HG02571 (cell line): ENCODE results near the gene SPX.

Experiments used
- ATAC-seq: cut with Tn5 transposase; IDR thresholded peaks from one replicate; pipeline ENCODE4 v1.9.1; 2021; ENCODE audit warnings: mild to moderate bottlenecking, moderate library complexity; ENCODE audit not compliant: unreplicated experiment

The SPX gene, protein sequence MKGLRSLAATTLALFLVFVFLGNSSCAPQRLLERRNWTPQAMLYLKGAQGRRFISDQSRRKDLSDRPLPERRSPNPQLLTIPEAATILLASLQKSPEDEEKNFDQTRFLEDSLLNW

DNA sequence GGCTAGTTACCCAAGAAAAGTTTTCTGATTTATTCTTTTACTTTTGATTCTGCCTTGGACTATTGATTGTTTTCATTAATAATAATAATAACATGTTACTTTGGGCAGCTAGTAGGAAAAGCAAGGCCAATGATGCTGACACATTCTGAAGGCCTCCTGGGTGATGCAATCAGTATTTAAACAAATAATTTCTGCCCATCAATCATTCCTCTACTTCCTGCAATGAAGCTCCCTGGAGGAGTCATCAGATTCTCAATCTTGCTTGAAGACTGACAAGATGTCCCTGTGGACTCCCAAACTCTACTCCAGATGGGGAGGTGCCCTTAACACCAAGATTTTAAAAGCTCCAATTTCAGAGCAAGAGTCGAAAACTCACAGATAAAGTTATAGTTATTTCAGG is at the start of gene SPX:
SPX (plus strand) TSS at position 244 of the 400 bp plus-strand sequence. CDS start 177 bp downstream, outside the sequence.
- no peak for ATAC-seq

DNA sequence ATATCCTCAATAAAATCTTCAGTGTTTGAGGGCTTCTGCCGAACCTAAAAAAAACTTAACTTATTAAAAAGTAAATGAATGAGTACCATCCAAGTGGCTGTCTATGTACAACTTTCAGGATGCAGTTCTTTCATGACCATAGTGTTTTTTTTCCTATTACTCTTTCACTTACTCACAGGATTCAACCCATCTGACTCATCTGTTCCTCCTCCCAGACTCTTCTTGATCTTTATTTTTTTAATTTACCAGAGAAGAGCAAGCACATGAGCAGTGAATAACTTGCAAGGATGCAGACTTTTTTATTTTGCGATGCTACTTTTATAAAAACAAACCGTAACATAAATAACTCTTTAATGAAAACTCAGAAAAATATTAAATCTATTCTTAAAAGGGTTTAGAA is 49.1 kb upstream of the SPX start:
- ATAC-seq = no peak

DNA sequence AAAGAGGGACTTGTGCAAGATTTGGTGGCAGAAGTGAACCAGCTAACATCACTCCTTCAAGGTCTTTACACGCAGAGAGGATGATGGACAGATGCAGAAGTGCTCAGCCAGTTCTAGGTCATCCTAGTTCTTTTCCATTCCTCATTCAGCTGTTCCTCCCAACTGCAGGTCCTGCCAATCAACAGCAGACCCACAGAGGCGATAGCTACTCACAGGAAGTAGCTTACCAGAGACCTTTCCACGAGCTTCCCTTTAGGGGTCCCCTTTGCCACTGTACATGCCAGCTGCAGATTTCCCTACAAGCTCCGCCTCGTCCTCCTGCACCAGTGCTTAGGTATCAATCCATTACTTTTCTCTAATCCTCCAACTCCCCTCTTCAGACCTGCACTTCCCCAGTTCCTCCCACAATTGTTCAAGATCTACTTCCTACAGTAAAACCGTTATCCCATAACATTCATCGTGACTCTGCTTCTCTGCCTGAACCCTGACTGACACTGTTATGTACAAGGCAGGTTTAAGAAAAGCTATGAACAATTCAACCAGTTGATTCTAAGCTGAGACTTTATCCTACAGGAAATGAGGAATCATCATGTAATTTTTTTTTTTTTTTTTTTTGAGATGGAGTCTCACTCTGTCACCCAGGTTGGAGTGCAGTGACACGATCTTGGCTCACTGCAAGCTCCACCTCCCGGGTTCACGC is 47.2 kb upstream of the SPX start:
- no peak for ATAC-seq

DNA sequence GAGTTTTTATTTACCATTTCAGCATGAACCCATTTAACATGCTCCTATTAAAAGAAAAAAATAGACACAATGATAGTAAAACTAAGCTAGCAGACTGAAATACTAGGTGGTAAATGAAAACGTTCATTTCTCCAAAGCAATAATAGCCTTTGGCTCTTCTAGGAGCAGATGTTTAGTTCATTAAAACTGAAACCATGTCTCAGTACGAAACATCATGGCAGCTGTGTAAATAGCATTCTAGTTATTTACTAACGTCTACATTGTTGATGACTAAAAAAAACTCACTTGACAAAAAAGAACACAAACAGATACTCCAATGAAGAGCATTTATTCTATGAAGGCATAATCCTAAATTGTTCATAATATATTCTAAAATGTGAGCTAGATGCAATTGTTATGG is 42.6 kb upstream of the SPX start:
- ATAC-seq = peak; percentile 82

DNA sequence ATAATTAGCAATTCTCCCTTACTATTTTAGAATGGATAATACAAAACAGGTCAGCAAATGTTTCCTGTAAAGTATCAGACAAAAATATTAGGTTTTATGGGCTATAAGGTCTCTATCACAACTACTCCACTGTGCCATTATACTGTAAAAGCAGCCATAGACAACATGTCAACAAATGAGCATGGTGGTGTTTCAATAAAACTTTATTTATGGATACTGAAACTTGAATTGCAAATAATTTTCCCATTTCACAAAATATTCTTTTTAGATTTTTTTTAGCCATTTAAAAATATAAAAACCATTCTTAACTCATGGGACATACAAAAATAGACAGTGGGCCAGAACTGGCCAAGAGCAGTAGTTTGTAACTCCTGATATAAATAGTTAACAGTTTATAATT is 40.1 kb upstream of the SPX start:
- ATAC-seq = no peak

DNA sequence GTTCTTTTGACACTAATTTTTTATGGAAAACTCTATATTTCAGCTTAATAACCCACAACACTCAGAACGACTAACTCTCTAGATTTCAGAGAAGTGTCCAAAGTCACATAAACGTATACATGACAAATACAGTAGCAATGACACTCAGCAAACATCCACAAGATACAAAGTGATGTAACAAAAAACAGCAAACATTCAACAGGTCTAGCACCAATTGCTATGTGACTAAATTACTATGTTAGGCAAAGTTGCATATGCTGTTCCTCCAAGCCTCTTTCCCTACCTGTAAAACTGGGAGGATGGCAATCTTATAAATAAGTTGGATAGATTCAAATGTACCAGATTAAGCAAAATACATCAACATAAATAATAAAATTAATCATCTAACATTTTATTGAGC is 26.3 kb upstream of the SPX start:
- no peak for ATAC-seq

DNA sequence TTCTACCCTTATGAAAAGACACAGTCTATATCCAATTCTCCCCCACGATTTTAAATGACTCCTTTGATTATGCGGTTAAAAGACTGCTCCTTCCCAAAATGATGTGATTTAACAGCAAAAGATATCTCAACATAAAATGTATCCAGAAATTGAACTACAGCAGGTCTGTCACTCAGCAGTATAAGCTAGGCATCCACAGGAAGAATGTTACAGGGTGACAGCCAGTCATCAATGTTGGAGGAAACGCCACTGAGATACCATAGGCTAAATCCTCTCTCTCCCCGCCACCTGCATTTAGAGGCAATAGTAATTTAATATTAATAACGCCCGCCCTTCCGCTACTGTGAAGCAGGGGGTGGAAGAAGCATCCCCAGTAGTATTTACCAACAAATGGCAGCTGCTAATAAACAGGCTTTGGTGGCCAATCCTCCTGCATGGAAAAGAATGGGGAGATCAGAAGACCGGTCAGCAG is 25.3 kb upstream of the SPX start:
- no peak for ATAC-seq

DNA sequence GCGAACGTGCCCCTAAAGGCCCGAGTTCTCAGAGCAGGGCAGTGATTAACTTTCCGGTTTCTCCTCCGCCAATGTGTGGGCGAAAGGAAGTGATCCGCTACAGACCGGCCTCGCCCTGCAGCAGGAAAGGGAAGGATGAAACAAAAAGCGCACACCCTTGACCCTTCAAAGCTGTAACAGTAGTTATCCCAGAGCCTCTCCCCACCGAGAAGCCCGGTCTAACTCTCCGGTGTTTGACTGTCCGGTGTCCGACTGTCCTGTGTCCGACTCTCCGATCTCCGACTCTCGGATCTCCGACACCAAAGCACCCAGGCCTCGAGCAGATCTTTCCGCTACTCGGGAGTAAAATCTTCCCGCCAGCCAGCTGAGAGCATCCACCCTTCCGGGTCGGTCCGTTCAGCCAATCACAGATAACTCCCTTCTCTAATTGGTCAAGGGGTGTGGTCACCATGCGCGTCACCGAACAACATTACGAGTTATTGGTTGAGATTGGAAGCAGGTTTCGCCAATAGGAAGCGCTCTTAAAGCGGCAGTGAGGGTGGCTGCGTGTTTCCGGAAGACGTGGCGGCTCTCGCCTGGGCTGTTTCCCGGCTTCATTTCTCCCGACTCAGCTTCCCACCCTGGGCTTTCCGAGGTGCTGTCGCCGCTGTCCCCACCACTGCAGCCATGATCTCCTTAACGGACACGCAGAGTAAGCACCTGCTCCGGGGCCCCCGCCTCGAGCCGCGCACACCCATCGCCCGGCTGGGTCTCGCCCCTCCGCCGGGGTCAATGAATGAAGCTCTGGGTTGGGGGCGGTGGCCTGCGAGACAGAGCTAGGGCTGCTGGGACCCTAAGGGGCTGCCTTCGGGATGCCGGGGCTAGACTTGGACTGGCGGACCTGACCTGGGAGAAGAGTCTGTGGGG is 24.6 kb upstream of the SPX start, which contains the start of the genes GOLT1B and RECQL:
GOLT1B (plus strand) TSS at position 532 of the 906 bp plus-strand sequence; CDS start at position 667, 135 bp downstream.
RECQL (minus strand) TSS at position 378 of the 906 bp plus-strand sequence. CDS start 2,065 bp downstream, outside the sequence.
- ATAC-seq = peak; percentile 99

DNA sequence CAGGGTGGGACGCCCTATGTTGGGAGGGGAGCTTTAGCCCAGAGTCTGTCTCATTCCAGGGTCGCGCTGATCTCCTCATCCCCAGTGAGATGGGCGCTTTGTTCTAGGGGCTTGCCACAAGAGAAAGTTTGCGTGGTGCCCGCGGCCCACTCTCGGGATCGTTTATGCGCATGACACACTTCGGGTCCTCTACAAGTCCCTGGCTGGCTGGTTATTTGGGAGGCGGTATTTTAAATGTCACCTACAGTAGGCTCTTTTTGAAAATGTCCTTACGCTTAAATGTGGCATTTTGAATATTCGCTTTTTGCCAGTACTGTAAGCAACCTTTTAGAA is 24.0 kb upstream of the SPX start:
- ATAC-seq = peak; percentile 5

DNA sequence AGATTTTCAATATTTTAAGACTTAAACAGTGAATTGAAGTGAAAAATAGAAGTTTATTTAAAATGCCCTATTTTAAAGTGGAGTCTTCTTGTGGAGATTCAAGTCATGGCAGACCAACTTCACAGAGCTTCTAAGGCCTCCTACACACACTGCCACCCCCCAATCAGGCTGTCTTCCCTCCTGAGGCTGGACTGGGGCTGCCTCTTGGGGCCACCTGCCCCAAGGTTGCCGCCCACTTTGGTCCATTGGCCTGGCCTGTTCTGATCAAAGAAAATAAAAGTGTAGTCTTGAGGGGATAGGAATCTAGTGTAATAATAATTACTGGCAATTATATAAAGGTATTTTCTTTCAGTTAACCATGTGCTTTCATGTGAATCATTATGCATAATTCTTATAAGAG is 23.2 kb upstream of the SPX start:
- no peak for ATAC-seq

DNA sequence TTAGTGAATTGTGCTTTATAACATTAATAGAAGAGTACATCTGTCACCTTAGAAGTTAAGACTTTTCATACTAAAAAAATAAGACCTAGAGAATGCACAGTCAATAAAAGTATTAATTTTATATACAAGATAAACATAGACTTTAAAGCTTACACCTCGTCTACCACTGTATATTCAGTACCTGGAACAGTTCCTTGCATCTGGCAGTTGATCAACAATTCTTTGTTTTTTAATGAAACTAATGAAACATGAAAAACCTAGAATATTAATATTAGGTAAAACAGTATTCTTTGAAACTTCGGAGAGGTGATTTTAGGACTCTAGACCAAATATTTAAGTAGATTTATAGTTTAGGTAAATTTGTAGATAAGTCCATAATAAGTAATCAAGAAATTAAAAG is 20.2 kb upstream of the SPX start:
- ATAC-seq = no peak

DNA sequence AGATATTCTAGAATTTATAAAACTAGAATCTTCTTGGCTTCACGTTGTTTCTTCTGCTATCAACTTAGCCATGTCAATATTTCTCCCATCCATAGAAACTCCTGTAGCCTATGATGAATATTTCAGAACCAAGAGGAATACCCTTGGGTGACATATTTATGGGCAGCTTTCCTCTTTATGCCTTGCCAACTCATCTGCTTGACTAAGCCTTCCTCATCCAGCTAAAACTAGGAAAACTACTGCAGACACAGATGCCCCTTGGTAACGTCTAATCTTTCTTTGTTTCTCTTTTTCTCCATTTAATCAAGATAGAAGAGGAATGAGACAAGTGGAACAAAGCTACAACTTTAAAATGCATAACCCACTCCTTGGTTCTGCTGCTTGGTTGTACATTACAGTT is 18.2 kb upstream of the SPX start:
- ATAC-seq = no peak

DNA sequence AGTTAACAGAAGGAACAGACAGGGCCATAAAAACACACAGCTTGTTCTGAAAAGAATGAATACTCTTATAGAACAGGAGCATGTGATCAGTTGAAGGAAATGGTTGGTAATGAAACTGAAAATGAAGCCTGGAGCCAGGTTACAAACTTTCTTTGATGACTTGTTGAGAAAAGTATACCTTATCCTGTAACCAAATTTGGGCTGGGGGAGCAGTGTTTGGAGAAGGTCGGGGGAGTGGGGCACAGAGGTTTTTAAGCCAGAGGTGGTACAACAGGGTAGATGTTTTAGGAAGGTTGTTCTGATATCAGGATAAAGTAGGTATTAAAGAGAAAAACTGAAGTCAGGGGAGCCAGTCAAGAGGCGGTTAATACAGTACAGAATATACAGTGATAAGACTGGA is 16.3 kb upstream of the SPX start:
- peak; percentile 56 for ATAC-seq

DNA sequence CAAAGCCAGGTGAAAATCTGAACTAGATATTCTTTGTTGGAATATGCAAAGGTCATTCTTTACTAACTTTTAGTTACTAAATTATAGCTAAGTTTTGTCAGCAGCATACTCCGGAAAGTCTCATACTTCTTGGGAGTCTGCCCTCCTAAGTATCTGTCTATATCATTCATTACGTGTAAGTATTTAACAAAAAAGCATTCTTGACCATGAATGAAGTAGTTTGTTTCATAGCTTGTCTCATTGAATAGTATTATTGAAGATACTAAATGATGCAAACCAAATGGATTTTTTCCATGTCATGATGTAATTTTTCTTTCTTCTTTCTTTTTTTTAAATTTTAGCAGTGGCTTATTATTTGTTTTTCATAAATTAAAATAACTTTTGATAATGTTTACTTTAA is 9.8 kb upstream of the SPX start:
- no peak for ATAC-seq

DNA sequence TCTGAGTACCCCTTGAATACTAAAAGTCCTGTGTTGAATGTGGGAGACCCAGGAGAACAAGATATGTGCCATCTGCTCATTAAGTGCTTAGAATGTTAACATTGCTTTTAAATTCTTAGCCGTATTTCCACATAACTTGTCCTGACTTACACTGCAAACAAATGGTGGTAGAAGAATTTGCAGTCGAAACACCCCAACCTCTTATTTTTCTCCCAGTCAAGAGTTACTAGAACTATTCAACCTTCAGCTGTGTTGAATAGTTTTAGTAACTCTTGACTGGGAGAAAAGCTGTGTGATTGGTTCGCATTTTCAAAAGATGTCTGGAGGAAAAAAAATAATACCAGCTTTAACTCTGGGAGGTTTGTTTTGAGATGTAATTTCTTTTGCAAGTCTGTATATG is 7.6 kb upstream of the SPX start:
- no peak for ATAC-seq

DNA sequence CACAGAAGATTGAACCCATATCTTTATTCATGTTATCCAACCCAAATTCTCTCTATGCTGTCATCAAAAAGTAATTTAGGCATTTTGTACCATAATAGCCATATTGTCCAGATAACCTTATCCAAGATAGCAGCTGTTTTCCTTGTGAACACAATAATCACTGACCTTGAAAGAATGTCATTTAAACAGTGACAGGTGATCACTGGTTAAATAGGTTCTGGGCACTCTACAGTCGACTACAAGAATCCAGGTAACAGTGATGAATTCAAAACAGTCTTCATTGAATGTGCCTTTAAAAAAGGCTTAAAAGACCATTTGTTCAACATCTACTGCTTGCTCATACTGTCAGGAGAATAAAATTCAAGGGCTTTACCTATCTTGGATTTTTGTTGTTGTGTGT is 4.6 kb upstream of the SPX start:
- no peak for ATAC-seq

DNA sequence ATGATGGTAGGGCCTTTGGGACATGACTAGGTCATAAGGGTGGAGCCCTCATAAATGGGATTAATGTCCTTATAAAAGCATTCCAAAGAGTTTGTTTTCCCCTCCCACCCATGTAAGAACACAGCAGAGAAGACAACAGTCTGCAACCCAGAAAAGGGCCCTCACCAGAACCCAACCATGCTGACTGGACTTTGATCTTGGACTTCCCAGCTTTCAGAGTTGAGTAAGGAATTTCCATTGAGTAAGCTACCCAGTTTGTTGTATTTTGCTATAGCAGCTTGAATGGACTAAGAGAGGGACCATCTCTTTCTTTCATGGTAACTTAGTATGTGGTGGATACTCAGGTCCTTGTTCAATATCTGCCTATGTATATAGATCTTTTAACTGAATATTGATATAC is 2.9 kb upstream of the SPX start:
- ATAC-seq = no peak

DNA sequence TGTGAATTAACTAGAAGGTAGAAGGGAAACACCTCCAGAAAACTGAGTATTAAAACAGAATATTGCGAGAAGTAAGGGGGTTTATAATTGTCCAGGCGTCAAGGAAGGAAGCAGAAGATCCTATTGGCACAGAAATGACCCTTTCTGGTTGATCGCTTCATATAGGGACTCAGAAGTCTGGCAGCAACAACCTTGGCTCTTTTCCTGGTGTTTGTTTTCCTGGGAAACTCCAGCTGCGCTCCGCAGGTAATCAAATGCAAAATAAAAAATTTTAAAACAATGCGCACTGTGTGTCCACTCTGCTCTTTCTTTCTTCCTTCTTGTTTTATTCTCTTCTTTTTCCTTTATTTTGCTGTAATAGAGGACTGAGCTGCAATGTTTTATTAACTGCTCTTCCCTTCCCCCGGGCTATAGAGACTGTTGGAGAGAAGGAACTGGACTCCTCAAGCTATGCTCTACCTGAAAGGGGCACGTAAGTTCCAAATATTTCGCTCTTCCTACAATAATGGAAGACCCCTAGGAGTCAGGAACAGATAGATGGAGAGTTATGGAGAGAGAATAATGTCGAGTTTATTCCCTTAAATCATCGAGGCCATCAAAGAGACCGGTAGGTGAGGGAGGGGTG is 737 bp downstream of the SPX start:
- ATAC-seq = no peak

DNA sequence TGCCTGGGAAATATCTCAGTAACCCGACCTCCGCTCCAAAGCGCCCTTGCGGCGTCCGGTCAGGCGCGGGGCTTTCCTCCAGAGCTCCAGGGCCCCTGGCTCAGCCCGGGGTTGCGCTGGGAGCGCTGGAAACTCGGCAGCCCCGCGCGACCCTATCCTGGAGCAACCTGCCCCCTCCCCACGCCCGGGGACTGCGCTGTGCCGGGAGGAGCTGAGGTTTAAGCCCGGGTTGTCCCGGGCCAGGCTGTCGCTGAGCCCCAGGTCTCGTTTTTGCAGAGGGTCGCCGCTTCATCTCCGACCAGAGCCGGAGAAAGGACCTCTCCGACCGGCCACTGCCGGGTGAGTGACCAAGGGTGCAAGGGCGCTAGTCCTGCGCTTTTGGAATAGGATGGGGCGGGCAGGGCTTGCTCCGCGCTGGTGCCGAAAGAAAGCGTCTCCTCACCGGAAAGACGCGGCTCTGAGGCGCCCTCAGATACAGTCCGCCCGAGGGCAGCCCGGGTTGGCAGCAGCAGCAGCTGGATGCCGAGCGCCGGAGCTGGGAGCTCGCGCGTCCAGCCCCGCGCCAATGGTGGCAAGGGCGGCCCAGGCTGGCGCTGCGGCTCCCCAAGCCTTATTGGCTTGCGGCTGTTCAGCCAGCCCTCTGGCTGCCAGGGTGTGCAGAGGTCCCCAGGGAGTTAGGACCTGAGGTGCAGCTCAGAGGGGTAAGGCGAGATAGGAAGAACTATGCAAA is 1.5 kb downstream of the SPX start:
- ATAC-seq = peak; percentile 98

DNA sequence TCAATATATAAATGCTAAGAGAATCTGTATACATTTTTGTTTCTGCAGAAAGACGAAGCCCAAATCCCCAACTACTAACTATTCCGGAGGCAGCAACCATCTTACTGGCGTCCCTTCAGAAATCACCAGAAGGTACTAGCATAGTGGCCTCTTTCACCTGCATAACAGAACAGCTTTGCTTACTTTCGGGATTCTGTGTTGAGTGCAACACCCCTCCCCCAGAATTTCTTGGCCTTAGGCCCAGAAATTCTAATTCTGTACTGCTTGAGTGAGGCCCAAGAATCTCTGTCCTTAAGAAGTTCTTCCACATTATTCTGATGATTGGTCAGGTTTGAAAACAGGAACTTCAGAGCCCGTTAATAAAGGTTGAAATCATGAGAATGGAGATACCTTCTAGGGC is 2.9 kb downstream of the SPX start:
- no peak for ATAC-seq

DNA sequence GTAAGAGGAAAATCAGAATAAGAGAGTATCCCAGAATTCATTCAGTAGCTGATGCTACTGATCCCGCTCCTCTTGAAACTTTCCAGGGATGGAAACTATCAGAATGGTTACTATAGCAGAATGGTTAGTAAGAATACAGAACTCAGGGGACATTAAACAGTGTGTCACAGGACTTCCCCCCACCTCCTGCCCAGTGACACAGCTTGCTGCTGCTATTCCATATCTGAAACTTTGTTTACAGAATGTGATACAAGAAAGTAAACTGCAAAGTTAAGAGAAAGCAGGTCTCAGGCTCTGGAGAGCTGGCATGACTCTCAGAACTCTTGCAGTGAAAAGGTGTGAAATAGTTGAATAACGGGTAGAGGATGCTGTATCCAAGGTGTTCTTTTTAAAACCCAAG is 3.4 kb downstream of the SPX start:
- ATAC-seq = no peak
